Loucy (cell line): ENCODE results near the gene S1PR3.

Experiments
- EZH2phosphoT487 ChIP-seq: fragments of 200-600 bp; IDR thresholded peaks from 2 replicates; pipeline ENCODE4 v1.6.1; 2018; ENCODE audit warnings: antibody characterized with exemption, mild to moderate bottlenecking, moderate library complexity, borderline replicate concordance
- TF ChIP-seq, protein P1 (sequence below): fragments of 200-600 bp; sonication (generic); conservative IDR thresholded peaks from 2 replicates; pipeline ENCODE4 v1.5.1; 2014; ENCODE audit warnings: mild to moderate bottlenecking, antibody characterized with exemption, low read length

DNA sequence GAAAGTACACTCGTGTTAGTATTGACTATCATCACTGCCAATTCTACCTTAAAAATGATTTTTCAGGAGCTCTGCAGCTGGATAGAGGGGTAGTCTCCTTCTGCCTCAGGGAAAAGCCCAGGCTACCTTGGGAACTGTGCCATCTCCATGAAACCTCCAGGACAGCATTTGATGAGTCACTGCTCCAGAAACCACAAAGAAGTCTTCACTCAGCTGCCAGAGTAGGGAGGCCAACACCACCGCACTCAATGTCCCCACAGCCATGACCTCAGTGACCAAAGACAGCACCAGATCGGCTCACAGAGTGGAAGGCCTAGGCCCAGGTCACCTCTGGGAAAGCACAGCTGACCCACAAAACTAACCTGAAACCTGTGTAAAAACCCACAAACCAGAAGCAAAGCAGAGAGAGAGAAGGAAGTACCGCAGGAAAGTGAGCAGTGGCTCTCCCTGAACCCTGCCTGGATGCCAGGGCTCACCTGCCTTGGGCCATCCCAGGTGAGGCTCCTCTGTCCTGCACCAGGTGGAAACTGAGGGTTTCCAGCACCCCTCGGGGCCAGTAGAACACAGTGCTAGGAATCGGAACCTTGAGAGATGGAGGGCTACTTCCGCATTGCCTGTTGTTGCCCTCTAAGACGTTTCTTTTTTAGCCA lies 30.0 kb downstream of the S1PR3 start:
- TF ChIP-seq, protein P1, sequence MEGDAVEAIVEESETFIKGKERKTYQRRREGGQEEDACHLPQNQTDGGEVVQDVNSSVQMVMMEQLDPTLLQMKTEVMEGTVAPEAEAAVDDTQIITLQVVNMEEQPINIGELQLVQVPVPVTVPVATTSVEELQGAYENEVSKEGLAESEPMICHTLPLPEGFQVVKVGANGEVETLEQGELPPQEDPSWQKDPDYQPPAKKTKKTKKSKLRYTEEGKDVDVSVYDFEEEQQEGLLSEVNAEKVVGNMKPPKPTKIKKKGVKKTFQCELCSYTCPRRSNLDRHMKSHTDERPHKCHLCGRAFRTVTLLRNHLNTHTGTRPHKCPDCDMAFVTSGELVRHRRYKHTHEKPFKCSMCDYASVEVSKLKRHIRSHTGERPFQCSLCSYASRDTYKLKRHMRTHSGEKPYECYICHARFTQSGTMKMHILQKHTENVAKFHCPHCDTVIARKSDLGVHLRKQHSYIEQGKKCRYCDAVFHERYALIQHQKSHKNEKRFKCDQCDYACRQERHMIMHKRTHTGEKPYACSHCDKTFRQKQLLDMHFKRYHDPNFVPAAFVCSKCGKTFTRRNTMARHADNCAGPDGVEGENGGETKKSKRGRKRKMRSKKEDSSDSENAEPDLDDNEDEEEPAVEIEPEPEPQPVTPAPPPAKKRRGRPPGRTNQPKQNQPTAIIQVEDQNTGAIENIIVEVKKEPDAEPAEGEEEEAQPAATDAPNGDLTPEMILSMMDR: no peak
- TF ChIP-seq EZH2phosphoT487: no peak
